ENCODE measurements around the gene SRXN1. TPM values are rescaled to one million over a fixed set of nuclear protein-coding genes. Genes with fewer than 3 reads are reported as not detected.

The SRXN1 gene
- total and polyA plus RNA-seq, 2 donors (not counting 1 experiment from before 2014, with no cell fraction given) = 50.5 to 91.2 TPM

DNA sequence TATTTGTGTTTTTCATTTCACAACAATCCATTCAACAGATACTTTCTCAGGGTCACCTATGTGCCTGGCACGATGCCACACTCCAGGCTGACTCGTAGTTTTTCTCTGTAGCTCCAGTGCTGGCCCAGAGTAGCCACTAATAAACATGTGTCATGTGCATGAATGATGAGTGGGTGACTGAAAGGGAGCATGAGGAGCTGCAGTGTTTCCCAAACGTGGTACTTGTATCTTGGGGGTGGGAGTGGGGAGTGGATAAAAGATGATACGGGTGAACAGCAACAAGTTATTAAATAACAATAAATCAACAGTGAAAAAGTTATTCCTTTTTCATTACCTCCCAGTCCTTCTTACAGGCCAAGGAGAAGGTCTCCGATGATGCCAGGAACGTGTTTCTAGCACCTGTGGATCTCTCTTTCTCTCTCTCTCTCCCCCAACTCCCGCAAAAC lies 17.1 kb downstream of the SRXN1 start:
- H3K4me1 ChIP-seq (ENCODE audit: control insufficient read depth, extremely low read depth, insufficient read depth, low read length) = no peaks in the 10 kb centered on the region
- H3K9ac ChIP-seq (ENCODE audit: insufficient read depth, low read length) = no peak overlapping the region
- H3K4me2 ChIP-seq (ENCODE audit: extremely low read depth, insufficient read depth, low read length) = no peak overlapping the region
- H3K36me3 ChIP-seq (ENCODE audit: control insufficient read depth, insufficient read depth, low read length) = no peaks in the 10 kb centered on the region
- no peak overlapping the region for H3K27ac ChIP-seq (ENCODE audit: insufficient read depth, low read length)
- DNase-seq (ENCODE audit: low read depth in 2 of 2) = no peak
- no peaks in the 10 kb centered on the region for H4K20me1 ChIP-seq (ENCODE audit: control insufficient read depth, extremely low read depth, insufficient read depth, low read length)
- H2AFZ ChIP-seq (ENCODE audit: low read length) = no peak overlapping the region
- TF ChIP-seq, protein P1, sequence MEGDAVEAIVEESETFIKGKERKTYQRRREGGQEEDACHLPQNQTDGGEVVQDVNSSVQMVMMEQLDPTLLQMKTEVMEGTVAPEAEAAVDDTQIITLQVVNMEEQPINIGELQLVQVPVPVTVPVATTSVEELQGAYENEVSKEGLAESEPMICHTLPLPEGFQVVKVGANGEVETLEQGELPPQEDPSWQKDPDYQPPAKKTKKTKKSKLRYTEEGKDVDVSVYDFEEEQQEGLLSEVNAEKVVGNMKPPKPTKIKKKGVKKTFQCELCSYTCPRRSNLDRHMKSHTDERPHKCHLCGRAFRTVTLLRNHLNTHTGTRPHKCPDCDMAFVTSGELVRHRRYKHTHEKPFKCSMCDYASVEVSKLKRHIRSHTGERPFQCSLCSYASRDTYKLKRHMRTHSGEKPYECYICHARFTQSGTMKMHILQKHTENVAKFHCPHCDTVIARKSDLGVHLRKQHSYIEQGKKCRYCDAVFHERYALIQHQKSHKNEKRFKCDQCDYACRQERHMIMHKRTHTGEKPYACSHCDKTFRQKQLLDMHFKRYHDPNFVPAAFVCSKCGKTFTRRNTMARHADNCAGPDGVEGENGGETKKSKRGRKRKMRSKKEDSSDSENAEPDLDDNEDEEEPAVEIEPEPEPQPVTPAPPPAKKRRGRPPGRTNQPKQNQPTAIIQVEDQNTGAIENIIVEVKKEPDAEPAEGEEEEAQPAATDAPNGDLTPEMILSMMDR (conservative IDR thresholded peaks at IDR 0.05 in 1 of 2, IDR thresholded peaks at IDR 0.05 in 1 of 2; ENCODE audit: low read depth in 1 of 2, low read length in 2 of 2) = no peak
- no peak for TF ChIP-seq EZH2 (IDR thresholded peaks at IDR 0.05; ENCODE audit: low read length, missing control alignments)
- H3K27me3 ChIP-seq (ENCODE audit: control insufficient read depth, insufficient read depth, low read length) = peaks cover 17% of the 10 kb centered on the region
- no peaks in the 10 kb centered on the region for H3K79me2 ChIP-seq (ENCODE audit: control insufficient read depth, insufficient read depth, low read length)
- no peaks in the 10 kb centered on the region for H3K9me3 ChIP-seq (ENCODE audit: control insufficient read depth, insufficient read depth, low read depth, low read length)
- H3K4me3 ChIP-seq (replicated peaks in 1 of 4; ENCODE audit: control extremely low read depth in 1 of 4, insufficient read depth in 1 of 4, low read depth in 3 of 4, low read length in 4 of 4) = no peak overlapping the region

DNA sequence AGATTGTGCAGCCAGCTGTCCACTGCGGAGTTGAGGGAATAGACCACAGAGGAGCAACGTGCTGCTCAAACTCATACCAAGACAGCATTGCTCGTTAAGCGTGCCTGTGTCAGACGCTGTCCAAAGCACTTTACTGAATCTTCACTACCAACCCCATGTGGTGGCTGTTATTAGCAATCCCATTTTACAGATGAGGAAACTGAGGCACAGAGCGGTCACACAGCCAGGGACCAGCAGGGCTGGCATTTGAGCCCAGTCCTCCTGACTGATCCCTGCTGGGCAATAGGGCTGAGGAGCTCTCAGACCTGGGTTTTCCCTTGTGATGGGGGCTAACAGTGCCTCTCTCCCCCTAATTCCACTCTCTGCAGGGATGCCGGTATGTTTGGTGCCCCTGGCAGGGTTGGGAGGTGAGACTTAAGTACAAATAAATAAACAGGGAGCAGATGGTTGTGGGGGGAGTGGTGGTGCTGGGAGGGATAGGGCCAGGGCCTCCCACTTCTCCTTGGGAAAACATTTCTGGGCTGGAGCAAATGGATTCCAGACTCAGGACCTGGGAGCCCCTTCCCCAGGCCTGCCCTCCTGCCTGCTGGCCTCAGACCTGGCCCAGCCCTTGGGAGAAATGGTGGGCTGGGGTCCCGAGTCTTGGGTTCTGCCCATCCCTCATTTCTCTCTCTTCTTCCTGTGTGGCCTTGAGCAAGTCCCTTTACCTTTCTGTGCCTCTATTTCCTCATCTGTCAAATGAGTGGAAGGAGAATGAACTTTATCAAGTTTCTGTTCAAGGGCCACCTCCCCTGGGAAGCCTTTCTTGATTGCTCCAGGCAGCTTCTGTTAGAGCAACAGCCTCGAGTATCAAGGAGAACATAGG lies 17.7 kb downstream of the SRXN1 start:
- H3K4me2 ChIP-seq (ENCODE audit: extremely low read depth, insufficient read depth, low read length) = no peak overlapping the region
- no peaks in the 10 kb centered on the region for H3K9me3 ChIP-seq (ENCODE audit: control insufficient read depth, insufficient read depth, low read depth, low read length)
- H3K4me1 ChIP-seq (ENCODE audit: control insufficient read depth, extremely low read depth, insufficient read depth, low read length) = no peaks in the 10 kb centered on the region
- no peaks in the 10 kb centered on the region for H3K79me2 ChIP-seq (ENCODE audit: control insufficient read depth, insufficient read depth, low read length)
- TF ChIP-seq, protein P1 (conservative IDR thresholded peaks at IDR 0.05 in 1 of 2, IDR thresholded peaks at IDR 0.05 in 1 of 2; ENCODE audit: low read depth in 1 of 2, low read length in 2 of 2) = no peak
- no peak for TF ChIP-seq EZH2 (IDR thresholded peaks at IDR 0.05; ENCODE audit: low read length, missing control alignments)
- peaks cover 17% of the 10 kb centered on the region for H3K27me3 ChIP-seq (ENCODE audit: control insufficient read depth, insufficient read depth, low read length)
- no peak for DNase-seq (ENCODE audit: low read depth in 2 of 2)
- no peaks in the 10 kb centered on the region for H3K36me3 ChIP-seq (ENCODE audit: control insufficient read depth, insufficient read depth, low read length)
- H3K27ac ChIP-seq (ENCODE audit: insufficient read depth, low read length) = no peak overlapping the region
- no peak overlapping the region for H3K9ac ChIP-seq (ENCODE audit: insufficient read depth, low read length)
- H4K20me1 ChIP-seq (ENCODE audit: control insufficient read depth, extremely low read depth, insufficient read depth, low read length) = no peaks in the 10 kb centered on the region
- no peak overlapping the region for H2AFZ ChIP-seq (ENCODE audit: low read length)
- H3K4me3 ChIP-seq (replicated peaks in 1 of 4; ENCODE audit: control extremely low read depth in 1 of 4, insufficient read depth in 1 of 4, low read depth in 3 of 4, low read length in 4 of 4) = no peak overlapping the region

DNA sequence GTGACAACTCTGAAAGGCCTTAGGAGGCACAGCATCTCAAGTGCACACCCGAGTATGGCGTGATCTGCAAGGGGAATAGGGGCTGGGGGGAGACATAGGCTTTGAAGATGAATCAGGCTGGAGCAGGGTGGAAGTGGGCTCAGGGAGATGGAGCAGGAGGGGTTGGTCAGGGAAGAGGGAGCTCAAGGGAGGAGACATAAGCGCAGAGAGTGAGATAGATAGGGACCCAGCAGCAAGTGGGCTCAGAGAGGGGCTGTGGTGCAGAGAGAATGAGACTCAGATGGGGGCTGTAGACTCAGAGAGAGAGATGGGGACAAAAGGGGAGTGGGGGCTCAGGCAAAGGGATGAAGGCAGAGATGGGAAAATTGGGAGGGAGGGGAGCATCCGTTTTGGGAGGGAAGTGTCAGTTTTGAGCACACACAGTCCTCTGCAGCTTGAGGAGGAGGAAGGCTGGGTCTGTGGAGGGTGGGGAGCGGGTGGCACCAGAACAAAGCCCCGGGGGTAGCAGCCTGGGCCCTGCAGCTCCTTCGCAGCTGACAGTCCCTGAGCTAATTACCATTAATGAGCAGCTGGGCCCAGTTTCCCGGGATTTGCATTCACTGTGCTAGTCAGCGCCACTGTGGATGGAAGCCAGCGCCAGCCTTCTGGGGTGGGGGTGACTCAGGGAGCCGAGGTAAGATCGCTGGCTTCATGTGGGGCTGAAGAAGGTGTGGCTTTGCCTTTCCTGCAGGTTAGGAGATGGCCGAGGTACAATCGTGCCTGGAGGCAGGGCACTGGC lies 18.7 kb downstream of the SRXN1 start:
- H3K9ac ChIP-seq (ENCODE audit: insufficient read depth, low read length) = no peak overlapping the region
- H4K20me1 ChIP-seq (ENCODE audit: control insufficient read depth, extremely low read depth, insufficient read depth, low read length) = no peaks in the 10 kb centered on the region
- H3K27me3 ChIP-seq (ENCODE audit: control insufficient read depth, insufficient read depth, low read length) = peaks cover 20% of the 10 kb centered on the region
- no peak for DNase-seq (ENCODE audit: low read depth in 2 of 2)
- no peaks in the 10 kb centered on the region for H3K79me2 ChIP-seq (ENCODE audit: control insufficient read depth, insufficient read depth, low read length)
- no peak overlapping the region for H3K27ac ChIP-seq (ENCODE audit: insufficient read depth, low read length)
- H3K4me1 ChIP-seq (ENCODE audit: control insufficient read depth, extremely low read depth, insufficient read depth, low read length) = no peaks in the 10 kb centered on the region
- H3K4me3 ChIP-seq (replicated peaks in 1 of 4; ENCODE audit: control extremely low read depth in 1 of 4, insufficient read depth in 1 of 4, low read depth in 3 of 4, low read length in 4 of 4) = no peak overlapping the region
- no peak overlapping the region for H3K4me2 ChIP-seq (ENCODE audit: extremely low read depth, insufficient read depth, low read length)
- no peak overlapping the region for H2AFZ ChIP-seq (ENCODE audit: low read length)
- TF ChIP-seq, protein P1 (conservative IDR thresholded peaks at IDR 0.05 in 1 of 2, IDR thresholded peaks at IDR 0.05 in 1 of 2; ENCODE audit: low read depth in 1 of 2, low read length in 2 of 2) = no peak
- TF ChIP-seq EZH2 (IDR thresholded peaks at IDR 0.05; ENCODE audit: low read length, missing control alignments) = no peak
- H3K9me3 ChIP-seq (ENCODE audit: control insufficient read depth, insufficient read depth, low read depth, low read length) = no peaks in the 10 kb centered on the region
- H3K36me3 ChIP-seq (ENCODE audit: control insufficient read depth, insufficient read depth, low read length) = no peaks in the 10 kb centered on the region
